ENCODE data around the gene PBX3. TPM values are rescaled to one million over a fixed set of nuclear protein-coding genes. Genes with fewer than 3 reads are reported as not detected.

The PBX3 gene
- total and polyA plus RNA-seq, 7 donors, result 4.2 to 12.7 (median 6.6) TPM

GRCh38 chr9:125881042-125881441 lies 133.9 kb downstream of the PBX3 start:
- no peaks in the 10 kb centered on the region for H3K27me3 ChIP-seq (ENCODE audit: insufficient read depth in 3 of 3, low read length in 2 of 3)
- DNase-seq (no peak), ATAC-seq (no peak)
- no peaks in the 10 kb centered on the region for H3K4me1 ChIP-seq
- no peaks in the 10 kb centered on the region for H3K36me3 ChIP-seq (ENCODE audit: insufficient read depth in 1 of 2, low read depth in 1 of 2)
- no peak for TF ChIP-seq CTCF (IDR thresholded peaks at IDR 0.05)
- no peak overlapping the region for H3K27ac ChIP-seq
- intact Hi-C loops (cut with DNase I), result no loop called here
- H3K9me3 ChIP-seq, result no peaks in the 10 kb centered on the region
- H3K4me3 ChIP-seq, result no peak overlapping the region

GRCh38 chr9:125883565-125884217 lies 136.5 kb downstream of the PBX3 start:
- ATAC-seq, result no peak
- no peak for TF ChIP-seq CTCF (IDR thresholded peaks at IDR 0.05)
- Histone ChIP-seq H3K27me3 (ENCODE audit: insufficient read depth in 3 of 3, low read length in 2 of 3) (no peaks in the 10 kb centered on the region), H3K9me3 (no peaks in the 10 kb centered on the region), H3K4me3 (no peak overlapping the region), H3K27ac (no peak overlapping the region), H3K36me3 (ENCODE audit: insufficient read depth in 1 of 2, low read depth in 1 of 2) (no peaks in the 10 kb centered on the region), H3K4me1 (no peaks in the 10 kb centered on the region)
- intact Hi-C loops (cut with DNase I), result no loop called here
- 81 to 89% (median 84%) methylated on average over 6 of the region's 6 CpGs for WGBS, 3 donors
- DNase-seq, result no peak

- H3K27me3 ChIP-seq (ENCODE audit: insufficient read depth in 3 of 3, low read length in 2 of 3), result no peaks in the 10 kb centered on the region
- H3K36me3 ChIP-seq (ENCODE audit: insufficient read depth in 1 of 2, low read depth in 1 of 2), result no peaks in the 10 kb centered on the region
- intact Hi-C loops (cut with DNase I), result no loop called here
- no peaks in the 10 kb centered on the region for H3K9me3 ChIP-seq
- H3K4me3 ChIP-seq, result no peak overlapping the region
- no peak for DNase-seq
- no peak for ATAC-seq
- TF ChIP-seq CTCF (IDR thresholded peaks at IDR 0.05), result no peak
- H3K27ac ChIP-seq, result no peak overlapping the region
- H3K4me1 ChIP-seq, result no peaks in the 10 kb centered on the region
Measured at GRCh38 chr9:125884218-125884595, 137.0 kb downstream of the PBX3 start.

- H3K4me3 ChIP-seq, result no peak overlapping the region
- no peaks in the 10 kb centered on the region for H3K9me3 ChIP-seq
- no peak for ATAC-seq
- intact Hi-C loops (cut with DNase I), result no loop called here
- 94 to 98% (median 94%) methylated on average over 5 of the region's 5 CpGs for WGBS, 3 donors
- H3K27ac ChIP-seq, result no peak overlapping the region
- no peaks in the 10 kb centered on the region for H3K36me3 ChIP-seq (ENCODE audit: insufficient read depth in 1 of 2, low read depth in 1 of 2)
- no peak for DNase-seq
- H3K4me1 ChIP-seq, result no peaks in the 10 kb centered on the region
- H3K27me3 ChIP-seq (ENCODE audit: insufficient read depth in 3 of 3, low read length in 2 of 3), result no peaks in the 10 kb centered on the region
- no peak for TF ChIP-seq CTCF (IDR thresholded peaks at IDR 0.05)
Measured at GRCh38 chr9:125885405-125886034, 138.3 kb downstream of the PBX3 start.

GRCh38 chr9:125886365-125886764 lies 139.2 kb downstream of the PBX3 start:
- DNase-seq (no peak), ATAC-seq (no peak)
- no peaks in the 10 kb centered on the region for H3K27me3 ChIP-seq (ENCODE audit: insufficient read depth in 3 of 3, low read length in 2 of 3)
- intact Hi-C loops (cut with DNase I), result no loop called here
- H3K4me3 ChIP-seq, result no peak overlapping the region
- no peaks in the 10 kb centered on the region for H3K4me1 ChIP-seq
- no peaks in the 10 kb centered on the region for H3K36me3 ChIP-seq (ENCODE audit: insufficient read depth in 1 of 2, low read depth in 1 of 2)
- H3K27ac ChIP-seq, result no peak overlapping the region
- no peak for TF ChIP-seq CTCF (IDR thresholded peaks at IDR 0.05)
- H3K9me3 ChIP-seq, result no peaks in the 10 kb centered on the region
- WGBS, 3 donors, result 68 to 88% (median 80%) methylated on average over 3 of the region's 3 CpGs

All from psoas muscle (tissue), 8 donors.